ENCODE results near the gene PPDPF.
"Not testable (repeated sequence)": the region's sequence is repeated elsewhere in the genome, so short reads cannot be mapped to it uniquely, and the experiment has no call there.

The PPDPF gene, protein sequence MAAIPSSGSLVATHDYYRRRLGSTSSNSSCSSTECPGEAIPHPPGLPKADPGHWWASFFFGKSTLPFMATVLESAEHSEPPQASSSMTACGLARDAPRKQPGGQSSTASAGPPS
- 23.6 to 43.3 (median 33.5) reads per million in 4 donors for total RNA-seq

DNA sequence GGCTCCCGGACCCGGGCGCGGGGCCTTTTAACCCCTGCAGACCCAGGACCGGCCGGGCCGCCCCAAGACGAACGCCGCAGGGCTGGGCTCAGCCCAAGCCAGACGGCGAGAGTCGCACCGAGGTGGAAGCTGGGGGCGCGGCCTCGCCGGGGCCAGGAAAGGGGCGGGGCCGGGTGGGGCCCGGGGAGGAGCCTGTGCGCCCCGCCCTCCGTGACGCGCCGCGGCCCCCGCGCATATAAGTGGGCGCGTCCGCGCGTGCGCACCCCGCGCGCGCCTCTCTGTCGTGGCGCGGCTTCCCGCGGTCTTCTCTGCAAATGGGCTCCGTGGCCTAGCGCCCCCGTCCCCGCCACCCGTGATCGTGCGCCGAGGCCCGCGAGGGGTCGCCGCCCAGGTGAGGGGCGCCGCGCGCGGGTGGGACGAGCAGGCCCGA, at the start of gene PPDPF:
TSS of gene PPDPF (plus strand) at position 262 of the 430 bp plus-strand sequence. CDS start 544 bp downstream, outside the sequence.
- DNase-seq = peak; percentile 72 to 89 (median 78)

DNA sequence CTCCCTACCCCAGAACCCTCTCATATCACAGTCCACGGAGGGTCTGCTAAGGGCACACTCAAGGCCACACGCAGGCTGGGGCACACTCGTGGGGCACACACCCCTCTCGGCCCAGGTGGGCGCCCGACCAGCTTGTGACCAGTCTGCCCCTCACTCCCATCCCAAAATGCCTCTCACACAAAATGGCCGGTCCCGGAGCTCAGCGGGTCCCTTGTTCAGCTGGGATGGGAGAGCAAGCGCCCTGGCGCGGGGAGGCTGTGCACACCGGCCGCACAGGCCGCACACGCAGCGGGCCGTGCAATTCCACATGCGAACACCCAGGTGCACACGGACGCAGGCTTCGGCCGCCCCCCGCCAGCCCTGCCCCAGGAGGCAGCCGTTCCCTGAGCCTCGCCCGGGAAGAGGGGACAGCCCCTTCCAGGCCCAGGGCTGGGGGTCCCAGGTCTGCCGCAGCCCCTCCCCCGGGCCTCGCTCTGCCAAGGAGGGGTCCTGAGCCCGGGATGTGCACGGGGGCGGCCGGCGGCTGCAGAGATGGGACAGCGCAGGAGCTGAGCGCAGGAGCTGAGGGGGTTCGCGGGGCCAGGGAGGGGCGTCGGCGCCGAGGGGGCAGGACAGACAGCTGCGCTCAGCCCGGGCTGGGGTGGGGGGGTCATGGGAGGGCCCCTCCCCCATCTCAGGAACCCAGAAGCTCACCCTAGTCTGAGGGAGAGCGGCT, 49.4 kb upstream of the PPDPF start:
- no peak for DNase-seq

DNA sequence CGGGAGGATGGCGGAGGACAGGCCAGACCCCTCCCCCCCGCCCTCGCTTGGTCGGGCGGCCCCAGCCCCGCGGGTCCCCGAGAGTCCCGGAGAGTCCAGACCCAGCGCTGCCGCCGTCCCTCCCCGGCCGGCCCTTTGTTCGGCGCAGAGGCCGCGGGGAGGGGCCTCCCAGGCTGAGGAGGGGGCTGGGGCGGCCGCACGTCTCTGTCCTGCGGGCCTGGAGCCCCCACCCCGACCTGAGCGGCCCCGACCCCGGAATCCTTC, 48.9 kb upstream of the PPDPF start:
- DNase-seq = no peak

DNA sequence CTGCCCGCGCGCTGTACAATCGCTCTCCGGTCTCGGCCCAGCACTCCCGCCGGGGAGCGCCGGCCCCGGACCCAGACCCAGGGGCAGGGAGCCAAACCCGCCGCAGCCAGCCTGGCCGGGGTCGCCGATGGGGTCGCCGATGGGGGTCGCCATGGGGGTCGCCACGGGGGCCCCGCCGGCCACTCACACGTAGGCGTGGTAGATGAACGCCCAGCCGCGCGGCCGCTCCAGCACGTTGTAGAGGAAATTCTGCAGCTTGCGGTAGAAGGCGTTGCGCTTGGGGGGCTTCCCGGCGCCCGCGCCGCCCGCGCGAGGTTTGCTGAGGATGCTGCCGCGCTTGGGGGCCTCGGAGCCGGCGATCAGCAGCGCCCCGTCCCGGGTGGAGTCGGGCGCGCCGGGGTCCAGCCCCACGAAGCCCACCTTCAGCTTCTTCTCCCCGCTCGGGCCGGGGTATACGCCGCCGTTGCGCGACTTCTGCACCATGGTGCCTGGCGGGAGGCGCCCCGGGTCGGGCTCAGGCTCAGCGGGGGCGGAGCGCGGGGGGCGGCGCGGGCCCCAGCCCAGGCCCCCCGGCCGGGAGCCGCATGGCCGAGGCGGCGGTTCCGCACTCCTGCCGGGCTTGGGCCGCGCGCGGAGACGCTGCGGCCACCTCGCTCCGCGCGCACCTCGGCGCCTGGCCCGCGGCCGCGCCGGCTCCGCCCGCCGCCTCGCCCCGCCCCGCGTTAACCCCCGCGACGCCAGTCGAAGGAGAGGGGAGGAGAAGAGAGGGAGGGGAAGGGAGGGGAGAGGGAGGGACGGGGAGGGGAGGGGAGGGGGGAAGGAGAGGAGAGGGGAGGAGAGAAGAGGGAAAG, 48.4 kb upstream of the PPDPF start, which contains the start of gene KCNQ2:
TSS of gene KCNQ2 (minus strand) at position 675 of the 851 bp plus-strand sequence. CDS start at position 483, 192 bp downstream.
- DNase-seq = no peak

DNA sequence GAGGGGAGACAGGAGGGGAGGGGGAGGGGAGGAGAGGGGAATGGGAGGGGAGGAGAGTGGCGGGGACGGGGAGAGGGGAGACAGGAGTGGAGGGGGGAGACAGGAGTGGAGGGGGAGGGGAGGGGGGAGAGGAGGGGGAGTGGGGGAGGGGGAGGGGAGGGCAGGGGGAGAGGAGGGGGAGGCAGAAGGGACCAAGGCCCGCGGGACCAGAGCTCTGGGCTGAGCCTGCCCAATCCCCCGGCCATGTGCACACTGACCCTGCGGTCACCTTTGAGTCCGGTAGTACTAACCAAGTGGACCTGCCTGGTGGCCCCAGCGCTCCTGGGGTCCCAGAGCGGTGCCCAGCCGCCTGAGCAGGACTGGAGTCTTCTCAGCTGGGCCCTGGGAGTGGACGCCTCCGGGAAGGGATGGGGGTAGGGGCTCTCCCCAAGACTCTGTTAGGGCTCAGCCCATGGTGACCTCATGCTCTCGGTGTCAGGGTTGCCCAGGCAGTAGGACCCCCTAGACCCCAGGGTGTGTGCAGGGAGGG, 47.6 kb upstream of the PPDPF start:
- no peak for DNase-seq

DNA sequence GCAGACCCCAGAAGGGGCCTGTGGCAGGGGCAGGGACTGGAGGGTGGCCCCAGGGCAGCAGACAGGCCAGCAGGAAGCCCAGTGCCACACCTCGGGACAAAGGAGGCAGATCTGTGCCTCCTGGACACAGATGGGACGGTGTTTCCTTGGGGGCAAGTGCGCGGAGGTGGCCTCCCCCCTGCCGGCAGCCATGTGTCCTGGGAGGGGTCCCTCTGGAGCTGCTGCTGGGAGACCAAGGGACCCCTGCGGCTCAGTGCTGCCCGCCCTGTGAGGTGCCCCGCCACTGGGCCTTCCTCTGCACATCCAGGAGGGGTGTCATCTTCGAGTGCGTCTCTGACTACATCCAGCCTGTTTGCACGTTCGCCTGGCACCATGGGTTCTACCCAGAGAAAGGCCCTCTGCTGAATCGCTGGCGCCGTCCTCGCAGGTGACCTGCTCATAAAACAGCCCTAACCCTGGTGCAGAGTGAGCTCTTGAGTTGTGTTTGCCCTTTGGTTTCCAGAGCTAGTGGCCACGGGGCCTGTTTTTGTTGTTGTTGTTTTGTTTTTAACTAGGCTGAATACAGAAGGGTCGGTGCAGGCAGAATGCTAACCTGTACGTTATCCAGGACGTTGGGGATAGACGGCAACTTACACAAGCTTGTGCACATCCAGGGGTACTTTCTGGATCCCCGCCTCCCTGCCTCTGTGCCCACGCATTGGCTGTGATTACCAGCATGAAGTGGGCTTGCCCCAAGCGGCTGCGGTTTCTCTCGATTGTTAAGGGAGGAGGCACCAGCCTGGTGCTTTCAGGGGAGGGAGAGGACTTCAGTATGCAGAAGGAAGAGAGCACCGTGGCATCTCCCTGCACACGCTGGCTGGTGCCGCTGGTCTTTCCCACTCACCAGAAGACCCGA, 46.8 kb upstream of the PPDPF start:
- no peak for DNase-seq

- no peak for DNase-seq
Observed at GRCh38 chr20:63475209-63475608, 45.4 kb upstream of the PPDPF start.

- DNase-seq = no peak
Observed at GRCh38 chr20:63477061-63477616, 43.4 kb upstream of the PPDPF start.

DNA sequence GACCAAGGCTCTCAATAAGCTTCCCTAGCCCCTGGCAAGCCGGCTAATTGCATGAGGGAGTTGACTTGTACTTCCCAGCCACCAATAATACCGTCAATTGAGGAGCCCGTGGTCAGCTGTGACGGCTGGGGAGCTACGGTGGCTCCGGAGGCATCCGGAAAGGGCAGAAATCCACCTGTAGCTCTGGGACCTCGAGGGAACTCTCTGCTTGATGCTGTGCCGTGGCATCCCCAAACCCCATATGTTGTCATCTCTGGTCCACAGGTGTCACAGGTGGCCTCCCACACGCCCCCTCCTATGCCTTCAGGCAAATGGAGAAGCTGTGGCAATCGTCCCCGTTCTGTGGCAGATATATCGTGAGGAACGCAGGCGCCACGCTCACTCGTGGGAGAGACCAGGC, 42.6 kb upstream of the PPDPF start:
- DNase-seq = no peak

- DNase-seq = no peak
Observed at GRCh38 chr20:63478346-63479302, 41.9 kb upstream of the PPDPF start.

DNA sequence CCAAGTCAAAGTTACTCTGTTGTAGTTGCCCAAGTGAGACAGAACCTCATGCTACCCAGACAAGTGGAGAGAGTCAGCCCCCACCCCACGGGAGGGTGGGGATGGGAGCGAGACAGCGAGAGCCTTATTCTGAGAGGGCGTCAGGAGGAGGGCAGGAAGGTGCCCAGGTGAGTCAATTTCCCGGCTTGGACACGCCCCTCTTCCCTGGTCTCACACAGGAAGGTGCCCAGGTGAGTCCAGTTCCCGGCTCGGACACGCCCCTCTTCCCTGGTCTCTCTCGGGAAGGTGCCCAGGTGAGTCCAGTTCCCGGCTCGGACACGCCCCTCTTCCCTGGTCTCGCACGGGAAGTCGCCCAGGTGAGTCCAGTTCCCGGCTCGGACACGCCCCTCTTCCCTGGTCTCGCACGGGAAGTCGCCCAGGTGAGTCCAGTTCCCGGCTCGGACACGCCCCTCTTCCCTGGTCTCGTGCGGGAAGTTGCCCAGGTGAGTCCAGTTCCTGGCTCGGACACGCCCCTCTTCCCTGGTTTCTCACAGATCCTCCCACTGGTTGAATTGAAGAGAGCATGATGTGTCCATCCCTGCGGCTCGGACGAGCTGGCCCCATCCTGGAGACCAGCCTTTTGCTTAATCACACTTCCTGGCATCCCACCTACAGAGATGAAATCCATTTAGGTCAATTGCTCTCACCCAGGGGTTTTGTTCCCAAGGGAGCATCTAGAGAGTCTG, 40.7 kb upstream of the PPDPF start:
- not testable (repeated sequence) for DNase-seq

GRCh38 chr20:63481503-63481902, 39.1 kb upstream of the PPDPF start:
- no peak for DNase-seq

GRCh38 chr20:63482021-63482587, 38.5 kb upstream of the PPDPF start:
- DNase-seq = no peak

DNA sequence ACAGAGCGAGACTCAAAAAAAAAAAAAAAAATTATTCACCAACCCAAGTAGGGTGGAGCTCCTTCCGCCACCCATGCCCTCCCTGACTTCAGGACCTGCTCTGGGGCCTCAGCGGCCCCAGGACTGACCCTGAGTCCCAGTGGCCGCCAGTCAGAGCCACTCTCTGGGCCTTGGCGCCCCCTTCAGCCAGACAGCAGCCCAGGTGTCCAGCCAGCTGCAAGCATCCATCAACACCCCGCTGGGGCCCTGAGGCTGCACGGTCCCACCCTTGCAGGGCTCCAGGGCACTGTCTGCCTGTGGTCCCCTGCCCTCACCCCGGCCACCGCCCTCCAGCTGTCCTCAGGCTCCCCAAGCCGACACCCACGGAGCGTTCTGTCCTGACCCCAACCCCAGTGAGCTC, 36.7 kb upstream of the PPDPF start:
- DNase-seq = no peak

DNA sequence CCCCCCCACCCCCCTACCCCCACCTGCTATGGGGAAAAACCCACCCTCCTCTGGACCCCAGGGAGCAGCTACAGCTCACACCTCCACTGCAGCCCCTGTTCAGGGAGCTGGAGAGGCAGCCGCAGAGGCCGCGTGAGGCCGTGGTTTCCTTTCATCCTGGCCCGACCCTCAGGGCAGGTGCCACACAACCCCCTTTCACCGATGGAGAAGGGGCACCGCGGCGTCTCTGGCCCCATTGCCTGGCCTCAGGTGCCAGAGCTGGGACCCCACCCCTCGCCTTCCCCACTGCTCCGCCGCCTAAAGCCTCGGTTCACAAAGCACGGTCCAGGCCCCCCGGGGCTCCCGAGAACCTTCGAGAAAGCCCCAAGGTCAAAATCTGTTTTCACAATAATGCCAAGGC, 36.3 kb upstream of the PPDPF start:
- DNase-seq = no peak

DNA sequence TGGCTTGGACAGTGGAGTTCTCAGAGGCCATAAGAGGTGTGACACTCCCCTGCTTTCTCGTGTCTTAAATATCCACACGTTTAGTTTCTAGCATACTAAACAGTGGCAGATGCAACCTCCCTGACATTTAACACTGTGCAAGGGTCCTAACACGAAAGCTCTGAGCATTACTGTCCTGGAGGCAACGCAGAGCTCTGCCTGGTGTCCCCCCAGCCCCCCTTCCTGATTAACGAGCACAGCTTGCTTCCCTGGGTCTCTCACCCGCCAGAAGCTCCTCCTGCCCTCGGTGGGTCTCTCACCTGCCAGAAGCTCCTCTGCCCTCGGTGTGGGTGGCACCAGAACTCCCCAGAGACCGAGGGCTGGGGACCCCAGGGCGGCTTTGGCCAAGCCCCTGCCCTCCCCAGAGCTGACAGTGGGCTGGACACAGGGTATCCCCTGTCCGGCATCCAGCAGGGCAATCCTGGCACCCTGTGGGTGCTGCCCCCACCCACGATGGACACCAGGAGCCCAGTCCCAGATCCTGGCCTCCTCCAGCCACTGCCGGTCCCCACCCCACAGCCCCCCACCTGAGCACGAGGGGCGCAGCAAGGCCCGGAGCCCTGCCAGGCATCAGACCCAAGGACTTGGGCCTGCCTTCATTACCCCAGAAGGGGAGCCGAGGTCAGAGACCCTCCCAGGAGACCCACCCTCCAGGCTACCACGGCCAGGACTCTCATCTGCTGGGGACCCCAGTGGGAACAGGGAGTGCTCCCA, 35.7 kb upstream of the PPDPF start:
- no peak for DNase-seq

DNA sequence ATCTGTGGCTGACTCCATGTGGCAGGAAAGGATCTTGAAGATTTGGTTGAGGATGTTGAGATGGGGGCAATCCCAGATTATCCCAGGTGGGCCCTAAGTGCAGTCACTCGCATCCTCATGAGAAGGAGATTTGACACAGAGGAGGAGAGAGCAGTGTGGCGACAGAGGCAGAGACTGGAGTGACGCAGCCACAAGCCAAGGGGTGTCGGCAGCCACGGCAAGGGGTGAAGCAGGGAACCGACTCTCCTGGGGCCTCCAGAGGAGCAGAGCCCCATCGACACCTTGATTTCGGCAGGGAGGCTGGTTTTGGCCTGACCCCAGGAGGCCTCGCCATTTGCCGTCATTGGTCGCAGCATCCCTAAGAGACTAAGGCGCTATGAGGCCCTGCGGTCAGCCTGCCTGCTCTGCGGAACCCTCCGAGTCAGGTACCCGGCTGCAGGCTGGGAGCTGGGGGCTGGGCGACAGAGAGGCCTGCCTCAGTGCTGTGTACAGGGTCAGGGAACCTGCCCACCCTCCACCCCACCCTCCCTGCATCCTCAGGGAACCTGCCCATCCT, 34.2 kb upstream of the PPDPF start:
- DNase-seq = no peak

GRCh38 chr20:63487116-63487764, 33.3 kb upstream of the PPDPF start:
- no peak for DNase-seq
